Adipose tissue (tissue), 3 donors: Measurements from ENCODE around the gene PRKCA. TPM values are rescaled to one million over a fixed set of nuclear protein-coding genes. Genes with fewer than 3 reads are reported as not detected.
"Not testable (repeated sequence)": the region's sequence is repeated elsewhere in the genome, so short reads cannot be mapped to it uniquely, and the experiment has no call there.

ENCODE experiments used
- H3K27ac ChIP-seq: one replicate; pipeline ENCODE4 v1.5.1; 2013; ENCODE audit warnings: low read depth, low read length
- WGBS, 3 donors: extraction: QIAGEN DNeasy Blood & Tissue Kit; methylation state at CpG; one replicate each; pipeline ENCODE4 v1.1.7; 2013; 5-methylcytosine and 5-hydroxymethylcytosine counted together
- polyA plus RNA-seq, 3 donors: library from polyadenylated mRNA; stranded (reverse); fragments of 200-250 nt; gene quantifications; one replicate each; pipeline ENCODE4 v1.2.3, GENCODE V29; 2013
- donor health status: healthy with polysubstance abuse.
- donor health status: Bipolar disorder and iron deficiency.
- donor health status: healthy.

PRKCA gene
- polyA plus RNA-seq, 3 donors = 2.1 to 6.3 (median 2.3) TPM

DNA sequence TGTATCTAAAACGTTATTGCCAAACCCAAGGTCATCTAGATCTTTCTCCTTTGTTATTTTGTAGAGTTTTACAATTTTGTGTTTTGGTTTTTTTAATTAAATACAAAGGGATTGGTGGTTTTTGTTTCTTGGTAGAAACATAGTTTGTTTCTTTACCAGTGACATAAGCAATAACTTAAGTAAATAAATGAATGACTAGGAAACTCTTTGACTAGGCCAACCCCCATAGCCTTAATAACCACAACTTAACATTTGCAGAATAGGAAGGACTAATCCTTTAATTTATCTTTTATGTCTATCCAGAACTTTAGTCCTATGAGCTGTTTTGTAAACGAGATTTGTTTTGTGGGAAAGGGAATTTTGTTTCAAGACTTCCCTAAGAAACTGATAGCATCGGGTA is 162.5 kb downstream of the PRKCA start:
- WGBS, 3 donors = 80 to 82% (median 80%) methylated on average over 3 of the region's 3 CpGs
- H3K27ac ChIP-seq = no peak overlapping the region

DNA sequence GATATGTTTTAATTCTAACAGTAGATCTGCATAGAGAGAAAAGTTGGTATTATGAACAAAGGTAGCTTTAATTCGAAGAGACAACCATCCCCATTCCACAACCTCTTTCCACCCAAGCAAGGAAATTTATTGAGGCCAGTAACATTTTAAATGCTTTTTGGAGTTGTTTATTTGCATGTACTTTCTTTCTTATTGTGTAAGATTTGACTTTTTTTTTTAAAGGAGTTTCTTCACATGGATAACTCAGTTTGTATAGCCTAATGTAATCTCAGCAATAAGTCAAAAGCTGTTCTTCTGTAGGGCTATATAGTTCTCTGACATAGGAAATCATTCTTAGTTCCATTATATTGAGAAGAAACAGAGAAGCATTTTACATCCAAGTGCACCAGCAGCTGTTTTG is 163.3 kb downstream of the PRKCA start:
- 93 to 97% (median 93%) methylated on average over 1 of the region's 1 CpG for whole genome bisulfite sequencing, 3 donors
- no peak overlapping the region for H3K27ac ChIP-seq

DNA sequence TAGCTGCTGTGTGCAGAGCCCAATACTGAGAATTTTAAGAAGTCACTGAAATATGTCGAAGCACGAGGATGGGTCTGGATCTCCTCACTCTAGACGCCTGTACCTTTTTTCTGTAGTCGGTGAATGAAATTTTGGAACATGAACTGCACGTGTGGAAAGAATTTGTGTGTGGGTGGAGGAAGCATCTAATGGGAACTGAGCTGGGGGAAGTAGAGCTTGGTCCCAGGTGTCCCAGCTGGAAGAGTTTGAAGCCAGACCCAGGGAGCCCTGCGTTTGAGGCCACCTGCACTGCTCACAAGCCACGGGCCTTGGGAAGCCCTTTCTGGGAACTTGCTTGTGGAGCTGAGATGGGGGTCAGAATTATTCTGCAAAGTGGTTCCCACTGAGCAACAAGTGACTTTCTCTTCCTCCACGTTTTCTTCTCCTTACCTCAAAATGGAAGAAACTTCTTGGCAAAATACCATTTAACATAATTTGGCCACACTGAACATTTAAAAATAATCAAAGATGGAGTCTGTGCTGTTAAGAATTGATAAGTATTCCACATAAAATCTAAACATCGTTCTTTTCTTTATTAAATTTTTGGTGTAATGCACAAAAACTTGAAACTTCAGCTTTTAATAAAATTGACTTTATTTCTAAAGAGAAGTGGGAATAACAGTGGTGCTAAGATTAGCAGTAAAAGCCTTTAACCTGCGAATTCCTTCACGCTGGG is 163.8 kb downstream of the PRKCA start:
- 64 to 88% (median 64%) methylated on average over 11 of the region's 11 CpGs for WGBS, 3 donors
- no peak overlapping the region for H3K27ac ChIP-seq

DNA sequence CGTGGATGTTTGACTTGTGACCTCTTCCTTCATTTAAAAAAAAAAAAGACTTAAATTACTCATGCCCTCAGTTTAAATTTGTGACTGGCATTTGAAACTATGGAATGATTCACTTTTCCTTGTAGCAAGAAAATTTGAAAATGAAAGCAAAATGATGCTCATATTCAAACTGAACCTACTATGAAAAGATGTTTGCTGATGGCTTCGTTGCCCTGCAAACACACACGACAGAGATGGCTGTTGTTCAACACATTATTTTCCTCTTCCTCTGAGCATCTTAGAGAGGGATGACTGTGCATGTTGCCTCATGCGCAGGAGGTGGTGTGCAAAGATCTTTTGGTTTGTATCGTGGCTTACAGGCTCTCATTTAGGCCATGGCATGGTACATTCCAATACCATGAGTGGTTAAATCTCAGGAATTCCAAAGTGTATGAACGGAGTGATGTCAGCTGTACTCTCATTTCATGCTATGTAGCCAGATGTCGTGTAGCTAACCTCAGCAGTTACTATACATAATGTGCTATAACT is 164.5 kb downstream of the PRKCA start:
- 25 to 67% (median 26%) methylated on average over 7 of the region's 7 CpGs for WGBS, 3 donors
- no peak overlapping the region for H3K27ac ChIP-seq

DNA sequence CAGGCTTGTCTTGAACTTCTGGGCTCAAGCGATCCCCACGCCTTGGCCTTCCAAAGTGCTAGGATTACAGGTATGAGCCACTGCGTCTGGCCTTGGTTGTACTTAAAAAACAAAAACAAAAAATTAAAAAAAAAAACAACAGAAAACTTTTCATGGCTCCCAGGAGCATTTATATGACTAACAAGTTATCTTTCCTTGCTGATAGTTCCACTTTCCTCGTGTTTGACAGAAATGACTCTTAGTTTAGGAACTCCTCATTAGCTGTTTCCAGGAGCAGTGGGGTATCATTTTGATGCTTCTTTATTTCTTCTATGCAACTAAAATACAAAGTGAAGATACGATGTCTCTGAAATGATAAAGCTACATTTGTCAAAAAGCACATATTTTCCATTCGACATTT is 165.4 kb downstream of the PRKCA start:
- H3K27ac ChIP-seq = no peak overlapping the region
- 62 to 85% (median 66%) methylated on average over 6 of the region's 6 CpGs for WGBS, 3 donors

DNA sequence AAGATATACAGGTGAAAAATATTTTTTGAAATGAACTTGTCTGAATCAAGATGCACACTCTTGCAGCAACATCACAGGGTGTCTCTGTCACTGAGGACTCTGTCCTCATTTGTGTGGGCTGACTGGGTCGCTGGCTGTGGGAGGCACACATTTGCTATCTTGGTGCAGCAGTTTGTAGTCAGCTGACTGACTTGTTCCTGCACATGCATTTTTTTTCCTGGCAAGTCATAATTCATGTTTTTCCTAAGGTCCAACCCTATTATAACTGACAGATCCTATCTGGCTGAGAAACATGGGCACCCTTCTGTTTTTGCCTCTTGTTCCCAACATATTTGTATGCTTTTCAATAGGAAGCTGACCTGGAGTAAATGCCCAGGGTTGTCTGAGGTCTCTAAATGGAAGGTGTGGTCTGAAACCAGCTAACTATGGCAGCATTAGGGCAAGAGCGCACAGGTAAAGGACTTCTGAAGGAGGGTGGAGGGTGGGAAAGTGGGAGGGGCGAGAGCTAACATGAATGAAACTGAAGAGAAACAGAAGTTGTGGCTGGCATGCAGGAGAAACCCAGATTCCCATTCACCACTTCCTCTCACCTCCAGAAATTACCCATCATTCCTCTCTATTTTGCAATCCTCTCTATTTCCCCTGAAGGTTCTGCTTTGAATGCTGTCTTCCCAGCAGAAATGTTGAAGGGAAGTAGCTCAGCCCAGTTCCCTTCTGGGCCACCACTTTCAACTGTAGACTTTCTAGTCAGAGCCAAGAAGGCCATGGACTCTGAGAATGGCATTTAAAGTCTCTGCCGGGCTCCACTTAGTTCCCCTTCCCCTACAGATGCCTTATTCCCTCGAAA is 166.1 kb downstream of the PRKCA start:
- H3K27ac ChIP-seq = no peak overlapping the region
- WGBS, 3 donors = 45 to 57% (median 53%) methylated on average over 5 of the region's 5 CpGs

DNA sequence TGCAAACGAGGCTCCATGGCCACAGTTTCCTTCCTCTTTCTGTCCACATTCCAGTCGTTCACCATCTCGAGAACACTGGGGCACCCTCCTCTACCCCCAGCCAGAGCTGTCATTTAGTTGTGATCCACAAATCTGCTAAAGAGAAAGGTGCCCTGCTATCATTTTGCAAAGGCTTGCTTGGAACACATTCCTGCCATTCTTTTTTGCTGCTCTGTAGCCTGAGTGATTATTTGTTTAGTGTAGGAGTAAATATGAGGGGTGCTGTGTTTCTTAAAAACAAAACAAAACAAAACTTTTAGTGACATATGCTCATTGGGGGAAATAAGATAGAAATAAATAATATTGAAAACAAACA is 166.7 kb downstream of the PRKCA start:
- no peak overlapping the region for H3K27ac ChIP-seq
- 23 to 57% (median 33%) methylated on average over 3 of the region's 3 CpGs for WGBS, 3 donors

DNA sequence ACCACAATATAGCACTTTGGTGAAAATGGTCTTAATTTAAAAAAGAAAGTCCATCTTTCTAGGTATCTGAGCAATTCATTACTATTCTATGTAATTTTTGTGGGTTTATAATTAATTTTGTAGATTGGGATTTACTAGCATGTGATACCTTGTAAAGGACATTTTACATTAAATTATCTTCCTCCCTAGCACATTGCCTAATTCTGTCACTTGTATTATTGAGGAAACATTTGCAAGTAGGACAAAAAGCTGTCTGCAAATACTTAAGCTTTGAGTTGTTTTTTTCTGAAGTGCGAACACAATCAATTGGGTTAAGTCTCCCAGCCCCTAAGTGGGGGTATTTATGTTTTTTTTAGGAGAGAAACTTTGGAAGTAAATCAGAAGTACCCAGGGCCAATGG is 167.0 kb downstream of the PRKCA start:
- H3K27ac ChIP-seq = no peak overlapping the region
- WGBS, 3 donors = 76 to 79% (median 78%) methylated on average over 1 of the region's 1 CpG

DNA sequence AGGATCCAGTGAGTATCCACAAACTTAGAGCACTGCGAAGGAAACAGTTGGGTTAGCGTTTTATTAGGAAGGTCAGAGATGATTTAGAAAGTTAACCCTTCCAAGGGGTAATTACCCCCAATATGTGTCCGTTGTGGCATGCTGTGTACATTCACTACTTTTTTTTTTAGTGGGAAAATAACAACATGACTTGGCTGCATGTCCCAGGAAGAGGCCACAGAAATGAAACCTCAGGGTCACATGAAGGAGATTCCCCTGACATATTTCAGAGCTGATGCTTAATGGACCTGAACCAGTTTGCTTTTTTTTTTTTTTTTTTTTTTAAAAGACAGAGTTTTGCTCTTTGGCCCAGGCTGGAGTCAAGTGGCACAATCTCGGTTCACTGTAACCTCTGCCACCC is 167.5 kb downstream of the PRKCA start:
- H3K27ac ChIP-seq = no peak overlapping the region

DNA sequence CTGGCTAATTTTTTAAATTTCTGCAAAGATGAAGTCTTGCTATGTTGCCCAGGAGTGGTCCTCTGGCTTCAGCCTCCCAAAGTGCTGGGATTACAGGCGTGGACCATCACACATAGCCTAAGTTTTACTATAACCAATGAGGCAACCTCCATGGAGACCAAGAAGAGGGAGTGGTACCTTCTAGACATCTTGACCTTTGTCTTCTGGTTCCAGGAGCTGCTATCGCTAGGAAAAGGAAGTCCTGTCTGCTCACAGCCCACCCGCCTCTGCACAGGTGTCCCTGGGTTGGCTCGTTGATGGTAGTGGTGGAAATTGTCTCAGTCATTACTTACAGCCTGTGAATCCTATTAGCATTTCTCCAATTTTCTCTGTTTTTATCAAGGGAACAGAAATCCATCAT is 169.7 kb downstream of the PRKCA start:
- H3K27ac ChIP-seq = no peak overlapping the region
- WGBS, 3 donors = 82 to 88% (median 84%) methylated on average over 4 of the region's 4 CpGs

More for the DNA sequence above, 167.5 kb downstream of the PRKCA start:
- 59 to 73% (median 72%) methylated on average over 4 of the region's 4 CpGs for WGBS, 3 donors

DNA sequence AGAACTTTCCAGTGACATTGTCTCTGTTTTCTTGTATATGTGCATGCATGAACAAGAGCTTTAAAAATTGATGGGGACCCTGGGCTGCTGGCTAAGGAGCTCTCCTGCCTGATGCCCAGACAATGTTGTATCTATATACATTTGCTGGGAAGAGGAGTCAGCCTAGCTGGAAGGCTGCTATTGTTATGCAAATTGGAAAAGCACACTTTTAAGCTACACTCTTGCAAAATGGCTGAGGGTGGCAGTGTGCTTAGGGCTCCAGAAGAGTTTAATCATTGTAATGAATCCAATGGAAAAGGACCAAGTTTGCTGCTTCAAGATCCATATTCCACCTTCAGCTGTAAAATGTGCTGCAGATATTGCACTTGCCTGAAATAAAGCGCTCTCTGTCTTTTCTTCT is 171.8 kb downstream of the PRKCA start:
- no peak overlapping the region for H3K27ac ChIP-seq
- 89 to 98% (median 97%) methylated on average over 1 of the region's 1 CpG for WGBS, 3 donors

DNA sequence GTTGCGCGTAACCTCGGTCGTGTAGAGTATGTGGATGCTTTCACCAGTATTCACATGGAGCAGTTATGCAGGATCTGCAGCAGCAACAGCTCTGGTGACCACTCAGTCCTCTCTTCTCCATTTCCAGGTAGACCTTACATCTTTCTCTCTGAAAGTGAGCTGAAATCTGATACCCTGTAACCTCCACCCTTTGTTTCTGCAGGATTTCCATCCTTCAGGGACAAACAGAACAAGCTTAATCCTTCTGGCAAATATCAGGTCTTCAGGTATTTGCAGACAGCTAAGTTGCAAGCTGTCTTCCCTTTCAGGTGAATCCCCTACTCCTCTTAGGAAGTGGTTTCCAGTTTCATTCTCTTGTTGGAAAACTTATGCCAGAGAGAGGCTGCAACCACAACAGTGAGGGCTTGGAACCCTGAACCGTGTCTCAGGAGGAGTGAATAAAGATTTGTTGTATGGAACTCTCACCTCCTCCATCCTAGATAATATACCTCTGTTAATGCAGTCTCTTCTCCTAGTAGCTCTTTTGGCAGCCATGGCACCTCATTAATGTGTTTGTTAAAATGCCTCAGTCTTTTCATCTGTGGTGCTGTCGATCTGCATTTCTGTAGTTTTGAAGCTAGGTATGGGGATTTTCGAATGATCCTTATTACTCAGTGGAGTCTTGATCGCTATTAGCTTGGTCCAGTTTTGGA is 172.5 kb downstream of the PRKCA start:
- H3K27ac ChIP-seq = no peak overlapping the region
- WGBS, 3 donors = 83 to 90% (median 87%) methylated on average over 8 of the region's 8 CpGs

DNA sequence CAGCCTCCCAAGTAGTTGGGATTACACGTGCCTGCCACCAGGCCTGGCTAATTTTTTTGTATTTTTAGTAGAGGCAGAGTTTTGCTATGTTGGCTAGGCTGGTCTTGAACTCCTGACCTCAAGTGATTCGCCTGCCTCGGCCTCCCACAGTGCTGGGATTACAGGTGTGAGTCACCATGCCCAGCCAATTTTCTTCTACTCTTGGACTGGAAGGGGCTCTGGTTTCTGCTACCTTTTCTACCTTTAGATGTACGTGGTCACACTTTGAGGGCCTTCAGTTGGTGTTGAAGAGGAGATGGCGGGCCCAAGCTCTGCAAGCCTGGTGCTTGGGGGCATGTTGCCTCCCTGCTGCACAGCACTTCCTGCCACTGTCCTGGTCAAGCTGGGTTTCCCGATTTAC is 173.6 kb downstream of the PRKCA start:
- no peak overlapping the region for H3K27ac ChIP-seq
- WGBS, 3 donors = 93 to 97% (median 97%) methylated on average over 6 of the region's 6 CpGs

DNA sequence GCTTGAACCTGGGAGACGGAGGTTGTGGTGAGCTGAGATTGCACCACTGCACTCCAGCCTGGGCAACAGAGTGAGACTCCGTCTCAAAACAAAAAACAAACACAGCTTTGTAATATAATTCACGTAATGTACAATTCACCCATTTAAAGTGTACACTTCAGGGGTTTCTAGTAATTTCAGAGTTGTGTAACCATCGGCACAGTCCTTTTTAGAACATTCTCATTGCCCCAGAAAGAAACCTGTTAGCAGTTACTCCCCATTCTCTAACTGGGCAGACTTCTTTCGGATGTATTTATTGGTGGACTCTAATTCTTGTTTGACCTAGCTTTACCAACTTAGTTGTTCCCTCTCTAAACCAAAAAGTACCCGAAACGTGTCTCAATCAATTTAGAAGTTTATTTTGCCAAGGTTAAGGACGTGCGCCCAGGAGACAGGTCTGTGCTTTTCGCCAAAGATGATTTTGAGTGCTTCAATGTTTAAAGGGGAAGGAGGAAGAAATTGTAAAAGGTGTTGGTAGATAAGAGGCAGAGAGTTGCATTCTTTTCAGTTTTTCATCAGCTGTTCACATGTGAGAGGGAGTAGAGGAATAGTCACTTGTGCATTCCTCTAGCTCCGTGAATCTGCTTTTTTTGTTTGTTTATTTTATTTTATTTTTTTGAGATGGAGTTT is 175.3 kb downstream of the PRKCA start:
- 89 to 94% (median 90%) methylated on average over 11 of the region's 11 CpGs for WGBS, 3 donors
- no peak overlapping the region for H3K27ac ChIP-seq

DNA sequence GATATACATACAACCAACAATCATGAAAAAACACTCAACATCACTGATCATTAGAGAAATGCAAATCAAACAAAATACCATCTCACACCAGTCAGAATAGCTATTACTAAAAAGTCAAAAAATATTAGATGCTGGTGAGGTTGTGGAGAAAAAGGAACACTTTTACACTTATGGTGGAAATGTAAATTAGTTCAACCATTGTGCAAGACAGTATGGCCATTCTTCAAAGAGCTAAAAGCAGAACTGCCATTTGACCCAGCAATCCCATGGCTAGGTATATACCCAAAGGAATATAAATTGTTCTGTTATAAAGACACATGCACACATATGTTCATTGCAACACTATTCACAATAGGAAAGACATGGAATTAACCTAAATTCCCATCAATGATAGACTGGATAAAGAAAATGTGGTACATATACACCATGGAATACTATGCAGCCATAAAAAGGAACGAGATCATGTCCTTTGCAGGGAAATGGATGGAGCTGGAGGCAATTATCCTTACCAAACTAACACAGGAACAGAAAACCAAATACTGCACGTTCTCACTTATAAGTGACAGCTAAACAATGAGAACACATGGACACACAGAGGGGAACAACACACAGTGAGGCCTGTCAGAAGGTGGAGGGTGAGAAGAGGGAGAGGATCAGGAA is 176.9 kb downstream of the PRKCA start:
- WGBS, 3 donors = 85 to 96% (median 93%) methylated on average over 2 of the region's 2 CpGs

DNA sequence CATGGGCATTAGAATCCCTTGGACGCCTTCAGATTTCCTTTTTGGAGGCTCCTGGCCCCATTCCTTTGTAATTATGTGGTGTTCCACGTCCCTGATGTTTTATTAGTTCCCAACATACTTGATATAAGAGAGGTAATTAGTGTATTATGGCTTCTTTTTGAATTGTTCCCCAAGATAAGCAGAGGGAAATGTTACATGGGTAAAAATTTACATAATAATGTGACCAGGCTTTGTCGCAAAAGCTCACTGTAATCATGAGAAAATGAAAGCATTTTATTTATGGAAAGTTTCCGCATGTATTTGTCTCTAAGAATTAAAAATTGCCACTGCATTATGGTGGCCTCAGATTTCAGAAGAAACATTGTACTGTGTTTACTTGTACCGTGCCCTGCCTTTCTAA is 177.8 kb downstream of the PRKCA start:
- 77 to 85% (median 79%) methylated on average over 5 of the region's 5 CpGs for WGBS, 3 donors

More for the DNA sequence above, 176.9 kb downstream of the PRKCA start:
- H3K27ac ChIP-seq = not testable (repeated sequence)

DNA sequence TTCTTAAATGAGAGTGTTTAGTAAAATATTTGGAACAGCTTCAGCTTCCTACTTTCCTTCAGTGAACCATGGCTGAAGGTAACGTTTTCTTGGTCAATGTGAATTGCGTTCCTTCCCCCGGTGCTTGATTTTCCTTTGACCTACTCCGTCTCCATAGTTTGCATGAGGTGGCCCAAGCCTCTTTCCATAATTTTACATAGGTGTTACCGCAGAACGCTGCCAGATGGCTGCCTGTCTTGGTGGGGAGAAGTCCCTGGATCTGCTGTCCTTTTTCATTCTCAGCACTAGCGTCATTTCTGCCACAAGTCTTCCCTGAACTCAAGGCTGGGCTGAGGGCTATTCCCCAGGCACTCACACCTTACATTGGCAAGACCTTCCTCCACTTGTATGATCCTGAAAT is 178.4 kb downstream of the PRKCA start:
- WGBS, 3 donors = 94 to 97% (median 94%) methylated on average over 7 of the region's 7 CpGs
- no peak overlapping the region for H3K27ac ChIP-seq

More for the DNA sequence above, 177.8 kb downstream of the PRKCA start:
- no peak overlapping the region for H3K27ac ChIP-seq

DNA sequence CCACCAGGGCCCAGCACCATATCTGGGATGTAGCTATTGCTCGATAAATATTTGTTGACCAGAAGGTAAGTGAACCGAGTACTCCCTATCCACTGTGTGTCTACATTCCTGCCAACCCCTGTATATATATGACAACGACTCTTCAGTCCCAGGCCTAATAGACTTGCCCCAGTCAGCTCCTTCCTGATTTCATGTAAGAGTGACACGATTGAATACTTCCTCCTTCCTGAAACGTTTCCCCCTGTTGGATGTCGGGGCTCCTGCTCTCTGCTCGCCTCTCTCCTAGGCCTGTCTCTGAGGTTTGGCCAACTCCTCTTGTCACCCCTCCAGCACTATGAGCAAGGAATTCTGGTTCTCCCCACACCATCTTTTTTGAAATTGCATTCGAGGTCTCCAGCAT is 178.9 kb downstream of the PRKCA start:
- WGBS, 3 donors = 69 to 84% (median 69%) methylated on average over 8 of the region's 8 CpGs
- H3K27ac ChIP-seq = no peak overlapping the region
